Stomach (tissue), 9 donors: Measurements from ENCODE around the gene SIRT1. TPM values are rescaled to one million over a fixed set of nuclear protein-coding genes. Genes with fewer than 3 reads are reported as not detected.
"Not testable (repeated sequence)": the region's sequence is repeated elsewhere in the genome, so short reads cannot be mapped to it uniquely, and the experiment has no call there.

ENCODE experiments used
- DNase-seq, 2 donors: peaks; one replicate each; pipeline versions ENCODE4 v3.0.0 to v3.0.0-alpha.2; 2013 to 2019
- H3K27ac ChIP-seq, 5 donors: fragments of 200-600 bp in 4 of 5; sonication (generic) in 4 of 5; one replicate each; pipeline ENCODE4 v1.5.1; 2013 to 2019; ENCODE audit warnings: mild to moderate bottlenecking in 1 of 5, moderate library complexity in 1 of 5
- H3K27me3 ChIP-seq, 3 donors: fragments of 200-600 bp; sonication (generic); one replicate each; pipeline ENCODE4 v1.5.1; 2017 to 2019; ENCODE audit warnings: mixed run types in 1 of 3
- H3K36me3 ChIP-seq, 4 donors: fragments of 200-600 bp; sonication (generic); 1 replicate in 3 of 4; 2 replicates in 1 of 4; pipeline ENCODE4 v1.5.1; 2016 to 2019
- H3K4me1 ChIP-seq, 4 donors: fragments of 200-600 bp; sonication (generic); one replicate each; pipeline ENCODE4 v1.5.1; 2016 to 2019
- H3K4me3 ChIP-seq, 4 donors: fragments of 200-600 bp; sonication (generic) in 3 of 4; one replicate each; pipeline ENCODE4 v1.5.1; 2016 to 2019; ENCODE audit warnings: mild to moderate bottlenecking in 1 of 4
- H3K9me3 ChIP-seq, 4 donors: fragments of 200-600 bp; sonication (generic); one replicate each; pipeline ENCODE4 v1.5.1; 2016 to 2019
- EP300 ChIP-seq: sonication (generic); formaldehyde crosslinking; IDR thresholded peaks from one replicate; pipeline ENCODE4 v1.6.1; 2017; ENCODE audit warnings: antibody characterized with exemption
- POLR2A ChIP-seq, 4 donors: fragments of 450-650 bp; IDR thresholded peaks; one replicate each; pipeline ENCODE4 v1.6.1; 2016; ENCODE audit warnings: antibody characterized with exemption in 4 of 4, control low read depth in 2 of 4, mild to moderate bottlenecking in 1 of 4, moderate library complexity in 1 of 4
- POLR2AphosphoS5 ChIP-seq, 3 donors: sonication (generic); formaldehyde crosslinking; IDR thresholded peaks; one replicate each; pipeline ENCODE4 v1.6.1; 2016; ENCODE audit warnings: antibody characterized with exemption in 3 of 3
- WGBS, 5 donors: extraction: QIAGEN DNeasy Blood & Tissue Kit in 3 of 5; methylation state at CpG; one replicate each; pipeline versions ENCODE4 v1.1.5 to v1.1.7; 2013 to 2018; 5-methylcytosine and 5-hydroxymethylcytosine counted together
- intact Hi-C: fragments of 100-400 bp; cut with DNase I; formaldehyde crosslinking; loops from one replicate; pipeline ENCODE4 v1.15.1; 2023; ENCODE audit warnings: low total_unique reads
- polyA plus RNA-seq, 3 donors: library from polyadenylated mRNA; stranded (reverse); fragments of 200-250 nt; gene quantifications; one replicate each; pipeline ENCODE4 v1.2.3, GENCODE V29; 2013
- total RNA-seq, 5 donors: library from RNA; depleted of rRNA; stranded (reverse); fragments of >200 nt; gene quantifications; one replicate each; pipeline versions ENCODE4 v1.1.0 to v1.2.3, GENCODE V29; 2014 to 2016
- TF ChIP-seq, protein P1 (sequence below), 7 experiments: fragments of 450-650 bp in 4 of 7; fragments of 200-600 bp in 3 of 7; sonication (generic) in 3 of 7; IDR thresholded peaks; one replicate each; pipeline ENCODE4 v1.5.1; 2016 to 2019; ENCODE audit warnings: antibody characterized with exemption in 7 of 7, control low read depth in 2 of 7, mild to moderate bottlenecking in 1 of 7
- donor health status: healthy with polysubstance abuse.
- donor health status: Bipolar disorder and iron deficiency.
- donor health status: healthy.

The SIRT1 gene
- total and polyA plus RNA-seq, 8 donors, result 7.7 to 41.4 (median 17.0) TPM

DNA sequence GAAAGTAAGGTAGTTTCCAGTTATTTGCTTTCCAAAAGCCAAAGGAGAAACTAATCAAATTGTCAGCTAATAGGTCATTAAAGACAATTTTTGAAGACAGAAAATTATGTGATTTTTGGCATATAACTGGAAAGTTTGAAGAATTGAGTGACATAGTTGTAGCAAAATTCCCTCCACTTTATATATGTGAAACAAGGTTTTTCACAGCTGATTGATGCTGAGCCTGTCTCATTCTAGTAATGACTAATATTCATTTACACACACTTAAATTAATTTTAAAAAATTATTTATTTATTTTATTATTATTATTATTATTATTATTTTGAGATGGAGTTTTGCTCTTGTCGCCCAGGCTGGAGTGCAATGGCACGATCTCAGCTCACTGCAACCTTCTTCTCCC, 16.3 kb upstream of the SIRT1 start:
- Histone ChIP-seq H3K36me3 (no peaks in the 10 kb centered on the region), H3K9me3 (no peaks in the 10 kb centered on the region), H3K4me1 (no peaks in the 10 kb centered on the region), H3K4me3 (no peak overlapping the region), H3K27me3 (no peaks in the 10 kb centered on the region), H3K27ac (no peak overlapping the region)
- intact Hi-C loops, result no loop called here
- no peak for DNase-seq
- 93 to 98% (median 95%) methylated on average over 2 of the region's 2 CpGs for WGBS, 5 donors
- TF ChIP-seq EP300 (no peak), POLR2A (IDR thresholded peaks at IDR 0.05) (no peak), POLR2AphosphoS5 (IDR thresholded peaks at IDR 0.05) (no peak)
- TF ChIP-seq, protein P1, sequence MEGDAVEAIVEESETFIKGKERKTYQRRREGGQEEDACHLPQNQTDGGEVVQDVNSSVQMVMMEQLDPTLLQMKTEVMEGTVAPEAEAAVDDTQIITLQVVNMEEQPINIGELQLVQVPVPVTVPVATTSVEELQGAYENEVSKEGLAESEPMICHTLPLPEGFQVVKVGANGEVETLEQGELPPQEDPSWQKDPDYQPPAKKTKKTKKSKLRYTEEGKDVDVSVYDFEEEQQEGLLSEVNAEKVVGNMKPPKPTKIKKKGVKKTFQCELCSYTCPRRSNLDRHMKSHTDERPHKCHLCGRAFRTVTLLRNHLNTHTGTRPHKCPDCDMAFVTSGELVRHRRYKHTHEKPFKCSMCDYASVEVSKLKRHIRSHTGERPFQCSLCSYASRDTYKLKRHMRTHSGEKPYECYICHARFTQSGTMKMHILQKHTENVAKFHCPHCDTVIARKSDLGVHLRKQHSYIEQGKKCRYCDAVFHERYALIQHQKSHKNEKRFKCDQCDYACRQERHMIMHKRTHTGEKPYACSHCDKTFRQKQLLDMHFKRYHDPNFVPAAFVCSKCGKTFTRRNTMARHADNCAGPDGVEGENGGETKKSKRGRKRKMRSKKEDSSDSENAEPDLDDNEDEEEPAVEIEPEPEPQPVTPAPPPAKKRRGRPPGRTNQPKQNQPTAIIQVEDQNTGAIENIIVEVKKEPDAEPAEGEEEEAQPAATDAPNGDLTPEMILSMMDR (IDR thresholded peaks at IDR 0.05), result no peak

DNA sequence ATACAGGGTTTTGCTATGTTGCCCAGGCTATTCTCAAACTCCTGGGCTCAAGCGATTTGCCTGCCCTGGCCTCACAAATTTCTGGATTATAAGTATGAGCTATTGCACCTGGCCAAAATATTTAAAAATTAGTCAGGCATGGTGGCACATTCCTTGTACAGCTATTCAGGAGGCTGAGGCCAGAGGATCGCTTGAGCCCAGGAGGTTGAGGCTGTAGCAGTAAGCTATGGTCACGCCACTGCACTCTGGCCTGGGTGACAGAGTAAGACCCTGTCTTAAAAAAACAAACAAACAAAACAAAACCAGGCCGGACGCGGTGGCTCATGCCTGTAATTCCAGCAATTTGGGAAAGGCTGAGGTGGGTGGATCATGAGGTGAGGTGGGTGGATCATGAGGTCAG, 14.5 kb upstream of the SIRT1 start:
- no peak for DNase-seq
- TF ChIP-seq POLR2A (IDR thresholded peaks at IDR 0.05), result no peak
- no peak for TF ChIP-seq POLR2AphosphoS5 (IDR thresholded peaks at IDR 0.05)
- no peak for TF ChIP-seq EP300
- TF ChIP-seq, protein P1 (IDR thresholded peaks at IDR 0.05), result no peak
- H3K27me3 ChIP-seq, result no peaks in the 10 kb centered on the region
- intact Hi-C loops, result no loop called here
- H3K4me1 ChIP-seq, result no peaks in the 10 kb centered on the region
- H3K4me3 ChIP-seq, result no peak overlapping the region
- H3K9me3 ChIP-seq, result no peaks in the 10 kb centered on the region
- no peak overlapping the region for H3K27ac ChIP-seq
- 90 to 97% (median 93%) methylated on average over 6 of the region's 6 CpGs for WGBS, 5 donors
- H3K36me3 ChIP-seq, result no peaks in the 10 kb centered on the region

DNA sequence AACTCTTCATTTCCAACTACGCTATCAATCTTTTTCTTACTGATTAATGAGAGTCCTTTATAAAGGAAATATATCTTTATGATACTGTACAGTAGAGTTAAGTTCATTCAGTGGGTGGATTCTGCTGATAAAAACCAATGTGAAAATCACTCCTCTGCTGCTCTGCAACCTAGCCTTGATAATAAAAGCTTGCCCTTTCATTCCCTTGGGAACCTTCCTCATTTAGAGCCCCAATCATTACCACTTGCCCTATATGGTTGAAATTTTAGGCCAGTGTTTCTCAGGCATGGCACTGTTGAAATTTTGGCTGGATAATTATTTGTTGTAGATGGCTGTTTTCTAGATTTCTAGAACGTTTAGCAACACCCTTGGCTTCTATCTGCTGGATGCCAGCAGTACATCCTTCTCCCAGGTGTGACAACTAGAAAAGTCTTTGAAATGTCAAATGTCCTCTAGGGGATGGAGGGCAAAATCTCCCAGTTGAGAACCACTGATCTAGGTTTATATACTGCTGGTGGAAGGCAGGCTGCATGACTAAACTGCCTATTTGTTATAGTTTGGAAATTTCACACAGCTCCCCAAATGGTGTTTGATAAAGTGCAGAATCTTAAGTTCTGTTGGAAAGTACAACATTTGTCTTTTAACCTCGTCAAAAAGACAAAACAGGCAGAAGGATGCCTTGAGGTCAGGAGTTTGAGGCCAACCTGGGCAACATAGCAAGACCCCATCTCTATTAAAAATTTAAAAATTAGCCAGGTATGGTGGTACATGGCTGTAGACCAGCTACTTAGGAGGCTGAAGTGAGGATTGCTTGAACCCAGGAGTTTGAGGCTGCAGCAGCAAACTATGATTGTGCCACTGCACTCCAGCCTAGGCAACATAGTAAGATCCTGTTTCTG, 8.9 kb upstream of the SIRT1 start:
- WGBS, 5 donors, result 52 to 63% (median 57%) methylated on average over 3 of the region's 3 CpGs
- Histone ChIP-seq H3K27me3 (no peaks in the 10 kb centered on the region), H3K36me3 (no peaks in the 10 kb centered on the region), H3K4me3 (no peak overlapping the region), H3K4me1 (no peaks in the 10 kb centered on the region), H3K27ac (no peak overlapping the region), H3K9me3 (no peaks in the 10 kb centered on the region)
- intact Hi-C loops, result no loop called here
- no peak for DNase-seq
- no peak for TF ChIP-seq POLR2AphosphoS5 (IDR thresholded peaks at IDR 0.05)
- no peak for TF ChIP-seq EP300
- TF ChIP-seq, protein P1 (IDR thresholded peaks at IDR 0.05), result no peak
- no peak for TF ChIP-seq POLR2A (IDR thresholded peaks at IDR 0.05)

DNA sequence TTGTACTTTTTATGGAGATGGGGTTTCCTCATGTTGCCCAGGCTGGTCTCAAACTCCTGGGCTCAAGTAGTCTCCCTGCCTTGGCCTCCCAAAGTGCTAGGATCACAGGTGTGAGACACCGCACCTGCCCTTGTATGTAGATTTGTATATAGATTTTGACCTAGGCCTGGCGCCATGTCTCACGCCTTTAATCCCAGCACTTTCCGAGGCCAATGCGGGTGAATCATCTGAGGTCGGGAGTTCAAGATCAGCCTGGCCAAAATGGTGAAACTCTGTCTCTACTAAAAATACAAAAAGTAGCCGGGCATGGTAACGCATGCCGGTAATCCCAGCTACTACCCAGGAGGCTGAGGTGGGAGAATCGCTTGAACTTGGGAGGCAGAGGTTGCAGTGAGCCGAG, 7.0 kb upstream of the SIRT1 start:
- 83 to 97% (median 95%) methylated on average over 11 of the region's 11 CpGs for WGBS, 5 donors
- H3K27me3 ChIP-seq, DNase-seq, H3K27ac ChIP-seq, H3K9me3 ChIP-seq, H3K4me3 ChIP-seq, H3K36me3 ChIP-seq, H3K4me1 ChIP-seq, intact Hi-C loops: not testable (repeated sequence)

DNA sequence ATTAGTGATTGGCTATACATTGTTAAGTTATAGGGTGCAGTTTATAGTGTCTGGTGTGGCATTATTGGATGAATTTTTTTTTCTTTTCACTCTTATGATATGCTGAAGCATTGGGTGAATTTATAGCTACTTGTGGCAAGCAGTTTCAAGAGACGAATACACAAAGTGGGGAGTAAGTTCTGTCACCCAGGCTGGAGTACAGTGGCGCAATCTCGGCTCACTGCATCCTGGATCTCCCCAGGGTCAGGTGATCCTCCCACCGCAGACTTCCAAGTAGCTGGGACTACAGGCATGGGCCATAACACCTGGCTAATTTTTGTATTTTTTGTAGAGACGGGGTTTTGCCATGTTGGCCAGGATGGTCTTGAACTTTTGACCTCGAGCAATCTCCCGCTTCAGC, 6.3 kb upstream of the SIRT1 start:
- H3K27me3 ChIP-seq, result no peaks in the 10 kb centered on the region
- H3K36me3 ChIP-seq, result no peaks in the 10 kb centered on the region
- 90 to 96% (median 95%) methylated on average over 7 of the region's 7 CpGs for WGBS, 5 donors
- H3K4me3 ChIP-seq, result no peak overlapping the region
- no peaks in the 10 kb centered on the region for H3K9me3 ChIP-seq
- TF ChIP-seq POLR2A (IDR thresholded peaks at IDR 0.05), result no peak
- no peaks in the 10 kb centered on the region for H3K4me1 ChIP-seq
- DNase-seq, result no peak
- intact Hi-C loops, result no loop called here
- H3K27ac ChIP-seq, result no peak overlapping the region
